OCI-LY7 (cell line): ENCODE results near the gene HMOX2. TPM values are rescaled to one million over a fixed set of nuclear protein-coding genes. Genes with fewer than 3 reads are reported as not detected.

Source experiments
- BruUV-seq: library from RNA; stranded (reverse); fragments of 400-500 nt; replicated peaks from 2 replicates; lab custom pipeline; 2021; lab: Mats Ljungman, UMichigan
- CTCF ChIA-PET: fragments of 300-600 bp; sonication (Branson Sonifier 250); formaldehyde crosslinking; loops from one replicate; lab custom pipeline; 2022; ENCODE audit warnings: antibody characterized with exemption; ENCODE audit not compliant: unreplicated experiment; lab: Charles Lee
- POLR2A ChIA-PET: fragments of 300-600 bp; sonication (Branson Sonifier 250); formaldehyde crosslinking; loops from one replicate; lab custom pipeline; 2022; ENCODE audit warnings: antibody characterized with exemption; lab: Charles Lee
- DNase-seq: peaks from one replicate; pipeline ENCODE4 v3.0.0-alpha.2; 2015; ENCODE audit warnings: low spot score
- H2AFZ ChIP-seq: fragments of 200-600 bp; sonication (generic), shearing (Covaris generic); 2 replicates; pipeline ENCODE4 v1.6.1; 2014; ENCODE audit warnings: mild to moderate bottlenecking, antibody characterized with exemption, low read length, moderate library complexity
- H3K27ac ChIP-seq: fragments of 200-600 bp; sonication (generic); 2 replicates; pipeline ENCODE4 v1.5.1; 2014; ENCODE audit warnings: mixed run types, low read depth, mild to moderate bottlenecking, moderate library complexity, low read length, inconsistent platforms; ENCODE audit not compliant: poor library complexity, severe bottlenecking
- H3K36me3 ChIP-seq: fragments of 200-600 bp; sonication (generic); 2 replicates; pipeline ENCODE4 v1.6.1; 2014; ENCODE audit warnings: mild to moderate bottlenecking, antibody characterized with exemption, low read length, moderate library complexity, mixed read lengths; ENCODE audit not compliant: insufficient read depth
- H3K4me1 ChIP-seq: fragments of 200-600 bp; sonication (generic); 2 replicates; pipeline ENCODE4 v1.5.1; 2014; ENCODE audit warnings: mild to moderate bottlenecking, low read length; ENCODE audit not compliant: insufficient read depth, poor library complexity, severe bottlenecking
- H3K4me2 ChIP-seq: fragments of 200-600 bp; sonication (generic); 2 replicates; pipeline ENCODE4 v1.6.1; 2014; ENCODE audit warnings: mild to moderate bottlenecking, low read length
- H3K4me3 ChIP-seq: fragments of 200-600 bp; sonication (generic); 2 replicates; pipeline ENCODE4 v1.5.1; 2014; ENCODE audit warnings: mild to moderate bottlenecking, low read depth, low read length; ENCODE audit not compliant: poor library complexity, severe bottlenecking
- H3K79me2 ChIP-seq: fragments of 200-600 bp; sonication (generic); 2 replicates; pipeline ENCODE4 v1.6.1; 2016; ENCODE audit warnings: low read depth, mild to moderate bottlenecking, low read length, moderate library complexity, mixed read lengths; ENCODE audit not compliant: insufficient read depth
- H3K9me2 ChIP-seq: fragments of 200-600 bp; sonication (generic); 2 replicates; pipeline ENCODE4 v1.6.1; 2016; ENCODE audit warnings: mild to moderate bottlenecking, low read length, mixed read lengths; ENCODE audit not compliant: insufficient read depth
- H3K9me3 ChIP-seq: fragments of 200-600 bp; sonication (generic); 2 replicates; pipeline ENCODE4 v1.6.1; 2014; ENCODE audit warnings: mild to moderate bottlenecking, mixed run types, low read length, mixed read lengths
- H4K20me1 ChIP-seq: fragments of 200-600 bp; sonication (generic); 2 replicates; pipeline ENCODE4 v1.6.1; 2014; ENCODE audit warnings: mild to moderate bottlenecking, antibody characterized with exemption, low read length, moderate library complexity, mixed read lengths; ENCODE audit not compliant: insufficient read depth
- CTCF ChIP-seq: fragments of 200-600 bp; sonication (generic); conservative IDR thresholded peaks from 2 replicates; pipeline ENCODE4 v1.5.1; 2014; ENCODE audit warnings: mild to moderate bottlenecking, antibody characterized with exemption, low read length, moderate library complexity, mixed read lengths
- EZH2phosphoT487 ChIP-seq: fragments of 200-600 bp; sonication (generic); IDR thresholded peaks from 2 replicates; pipeline ENCODE4 v1.6.1; 2018; ENCODE audit warnings: low read depth, borderline replicate concordance, mild to moderate bottlenecking, mixed run types, antibody characterized with exemption, low read length, moderate library complexity, mixed read lengths
- intact Hi-C: fragments of 100-400 bp; cut with micrococcal nuclease; formaldehyde crosslinking; loops from one replicate; pipeline ENCODE4 v1.10.0; 2022; ENCODE audit not compliant: unreplicated experiment
- total RNA-seq, 2 experiments: library from RNA; depleted of rRNA in 1 of 2; stranded (reverse); fragments of >200 nt in 1 of 2; shearing (Covaris generic) in 1 of 2; gene quantifications; 2 replicates each; pipeline ENCODE4 v1.2.3, GENCODE V29; 2014 to 2022

The HMOX2 gene
- total RNA-seq, 2 experiments from 2014 or later: 37.0 to 46.0 TPM

GRCh38 chr16:4509420-4509819 is 33.2 kb downstream of the HMOX2 start:
- Histone ChIP-seq H3K36me3 (peaks cover 66% of the 10 kb centered on the region), H3K9me2 (no peaks in the 10 kb centered on the region), H4K20me1 (0 out of 2 replicates have a peak, but pooled peaks cover 6% of the 10 kb centered on the region), H3K4me1 (peaks cover 21% of the 10 kb centered on the region), H3K4me2 (no peak overlapping the region), H3K9me3 (no peaks in the 10 kb centered on the region), H3K27ac (no peak overlapping the region), H2AFZ (no peak overlapping the region), H3K4me3 (no peak overlapping the region), H3K79me2 (no peaks in the 10 kb centered on the region)
- CTCF ChIA-PET: no interaction called here
- intact Hi-C loops: loop anchor here (5.0 kb wide), 1 partner anchor 448 kb away; the partner anchor contains the start of gene SEC14L5
- POLR2A ChIA-PET: no interaction called here
- no TSS peak for BruUV-seq
- TF ChIP-seq CTCF (no peak), EZH2phosphoT487 (no peak)
- no peak for DNase-seq

- Histone ChIP-seq H3K79me2 (no peaks in the 10 kb centered on the region), H3K4me1 (peaks cover 18% of the 10 kb centered on the region), H4K20me1 (0 out of 2 replicates have a peak, but pooled peaks cover 6% of the 10 kb centered on the region), H3K9me2 (no peaks in the 10 kb centered on the region), H2AFZ (no peak overlapping the region), H3K9me3 (no peaks in the 10 kb centered on the region), H3K4me3 (no peak overlapping the region), H3K36me3 (peaks cover 66% of the 10 kb centered on the region), H3K27ac (no peak overlapping the region), H3K4me2 (no peak overlapping the region)
- ChIA-PET CTCF (interaction anchor here (1.1 kb wide), 1 partner anchor 38 kb away, joined by 3 read pairs; no protein-coding TSS in a partner anchor), POLR2A (interaction anchor here (0.6 kb wide), 1 partner anchor 168 kb away, joined by 3 read pairs; no protein-coding TSS in a partner anchor)
- intact Hi-C loops: no loop called here
- no peak for DNase-seq
- no TSS peak for BruUV-seq
- TF ChIP-seq EZH2phosphoT487: no peak
- TF ChIP-seq CTCF: no peak
Measured at GRCh38 chr16:4510131-4510530, 33.9 kb downstream of the HMOX2 start.

GRCh38 chr16:4510747-4511426 is 34.7 kb downstream of the HMOX2 start:
- H4K20me1 ChIP-seq: 0 out of 2 replicates have a peak, but pooled peaks cover 3% of the 10 kb centered on the region
- H3K9me2 ChIP-seq: no peaks in the 10 kb centered on the region
- no peaks in the 10 kb centered on the region for H3K9me3 ChIP-seq
- DNase-seq: no peak
- POLR2A ChIA-PET: interaction anchor here (0.5 kb wide), 1 partner anchor 41 kb away, joined by 7 read pairs; no protein-coding TSS in a partner anchor
- H3K36me3 ChIP-seq: peaks cover 66% of the 10 kb centered on the region
- no peak overlapping the region for H2AFZ ChIP-seq
- CTCF ChIA-PET: interaction anchor here (1.1 kb wide), 1 partner anchor 38 kb away, joined by 3 read pairs; no protein-coding TSS in a partner anchor
- no peak overlapping the region for H3K4me2 ChIP-seq
- no peaks in the 10 kb centered on the region for H3K79me2 ChIP-seq
- H3K4me1 ChIP-seq: peaks cover 18% of the 10 kb centered on the region
- no peak overlapping the region for H3K4me3 ChIP-seq
- intact Hi-C loops: no loop called here
- TF ChIP-seq EZH2phosphoT487 (no peak), CTCF (no peak)
- H3K27ac ChIP-seq: no peak overlapping the region
- no TSS peak for BruUV-seq
